Activated naive CD4-positive, alpha-beta T cell treated with anti-CD3 and anti-CD28 coated beads, Interleukin-2, amount 10 ng/mL, durations not matched to agents 7 days and 5 days (primary cell): ENCODE data around the gene CRYBG2.
A peak's percentile ranks its signal among the peaks of the same experiment; 100 is the strongest.
"Not testable (repeated sequence)": the region's sequence is repeated elsewhere in the genome, so short reads cannot be mapped to it uniquely, and the experiment has no call there.

ENCODE experiments used
- CTCF ChIA-PET: fragments of 350-600 bp; sonication (Branson Sonifier 250); formaldehyde crosslinking; loops from one replicate; lab custom pipeline; 2021; ENCODE audit warnings: antibody characterized with exemption; lab: Charles Lee
- DNase-seq: peaks from one replicate; pipeline ENCODE4 v3.0.0-alpha.2; 2020
- H3K27ac Mint-ChIP-seq: one replicate; pipeline ENCODE4 v1.8.0; 2021; ENCODE audit warnings: mild to moderate bottlenecking, moderate library complexity, mixed read lengths
- H3K27me3 Mint-ChIP-seq: one replicate; pipeline ENCODE4 v1.8.0; 2021; ENCODE audit warnings: mild to moderate bottlenecking, mixed read lengths
- H3K36me3 Mint-ChIP-seq: one replicate; pipeline ENCODE4 v1.8.0; 2021; ENCODE audit warnings: mixed read lengths
- H3K4me1 Mint-ChIP-seq: one replicate; pipeline ENCODE4 v1.8.0; 2021; ENCODE audit warnings: mixed read lengths
- H3K4me3 Mint-ChIP-seq: one replicate; pipeline ENCODE4 v1.8.0; 2021; ENCODE audit warnings: mild to moderate bottlenecking, moderate library complexity, mixed read lengths
- H3K9me3 Mint-ChIP-seq: one replicate; pipeline ENCODE4 v1.8.0; 2021; ENCODE audit warnings: mixed read lengths

The CRYBG2 gene

GRCh38 chr1:26297791-26298124 is 56.2 kb downstream of the CRYBG2 start:
- H3K4me3 Mint-ChIP-seq = no peak overlapping the region
- DNase-seq = no peak
- CTCF ChIA-PET = no interaction called here
- H3K4me1 Mint-ChIP-seq = peaks cover 12% of the 10 kb centered on the region
- H3K27me3 Mint-ChIP-seq = no peaks in the 10 kb centered on the region
- no peak overlapping the region for H3K27ac Mint-ChIP-seq
- H3K36me3 Mint-ChIP-seq = peaks cover 23% of the 10 kb centered on the region
- no peaks in the 10 kb centered on the region for H3K9me3 Mint-ChIP-seq

- Mint-ChIP-seq H3K9me3 (no peaks in the 10 kb centered on the region), H3K4me3 (no peak overlapping the region), H3K4me1 (peaks cover 13% of the 10 kb centered on the region), H3K27ac (no peak overlapping the region), H3K36me3 (peaks cover 23% of the 10 kb centered on the region), H3K27me3 (no peaks in the 10 kb centered on the region)
- CTCF ChIA-PET = interaction anchor here (1.0 kb wide), 1 partner anchor 22 kb away, joined by 3 read pairs; no protein-coding TSS in a partner anchor
- no peak for DNase-seq
Observed at GRCh38 chr1:26297057-26297790, 56.7 kb downstream of the CRYBG2 start.

GRCh38 chr1:26296340-26297056 is 57.4 kb downstream of the CRYBG2 start:
- Mint-ChIP-seq H3K27ac (no peak overlapping the region), H3K27me3 (no peaks in the 10 kb centered on the region), H3K36me3 (peaks cover 28% of the 10 kb centered on the region), H3K4me1 (peaks cover 20% of the 10 kb centered on the region), H3K9me3 (no peaks in the 10 kb centered on the region), H3K4me3 (no peak overlapping the region)
- no peak for DNase-seq
- CTCF ChIA-PET = interaction anchor here (1.0 kb wide), 1 partner anchor 21 kb away, joined by 3 read pairs; no protein-coding TSS in a partner anchor

GRCh38 chr1:26295194-26296138 is 58.5 kb downstream of the CRYBG2 start:
- peaks cover 25% of the 10 kb centered on the region for H3K4me1 Mint-ChIP-seq
- no peak for DNase-seq
- H3K9me3 Mint-ChIP-seq = no peaks in the 10 kb centered on the region
- H3K27me3 Mint-ChIP-seq = no peaks in the 10 kb centered on the region
- no peak overlapping the region for H3K4me3 Mint-ChIP-seq
- peak overlapping the region; percentile 4 for H3K27ac Mint-ChIP-seq
- CTCF ChIA-PET = interaction anchor here (1.0 kb wide), 1 partner anchor 20 kb away, joined by 3 read pairs; no protein-coding TSS in a partner anchor
- peaks cover 28% of the 10 kb centered on the region for H3K36me3 Mint-ChIP-seq

GRCh38 chr1:26293911-26294463 is 59.9 kb downstream of the CRYBG2 start:
- peaks cover 27% of the 10 kb centered on the region for H3K36me3 Mint-ChIP-seq
- peaks cover 35% of the 10 kb centered on the region for H3K4me1 Mint-ChIP-seq
- H3K27ac Mint-ChIP-seq = no peak overlapping the region
- H3K9me3 Mint-ChIP-seq = no peaks in the 10 kb centered on the region
- CTCF ChIA-PET = no interaction called here
- no peaks in the 10 kb centered on the region for H3K27me3 Mint-ChIP-seq
- no peak overlapping the region for H3K4me3 Mint-ChIP-seq
- DNase-seq = no peak

- Mint-ChIP-seq H3K4me1 (peaks cover 48% of the 10 kb centered on the region), H3K36me3 (peaks cover 29% of the 10 kb centered on the region)
Observed at GRCh38 chr1:26292735-26293134, 61.2 kb downstream of the CRYBG2 start.

GRCh38 chr1:26291939-26292338 is 62.0 kb downstream of the CRYBG2 start:
- no peak for DNase-seq
- no peak overlapping the region for H3K4me3 Mint-ChIP-seq
- no peaks in the 10 kb centered on the region for H3K9me3 Mint-ChIP-seq
- peaks cover 29% of the 10 kb centered on the region for H3K36me3 Mint-ChIP-seq
- H3K4me1 Mint-ChIP-seq = peaks cover 55% of the 10 kb centered on the region
- H3K27me3 Mint-ChIP-seq = no peaks in the 10 kb centered on the region
- peak overlapping the region; percentile 98 for H3K27ac Mint-ChIP-seq
- CTCF ChIA-PET = interaction anchor here (0.9 kb wide), 1 partner anchor 25 kb away, joined by 3 read pairs; no protein-coding TSS in a partner anchor

More at GRCh38 chr1:26292735-26293134, 61.2 kb downstream of the CRYBG2 start:
- not testable (repeated sequence) for H3K4me3 Mint-ChIP-seq, H3K27me3 Mint-ChIP-seq, DNase-seq, H3K9me3 Mint-ChIP-seq
- H3K27ac Mint-ChIP-seq = peak overlapping the region; percentile 55
- CTCF ChIA-PET = interaction anchor here (0.6 to 0.9 kb wide), 2 partner anchors 8 to 24 kb away, joined by 3 read pairs; no protein-coding TSS in a partner anchor

- CTCF ChIA-PET = no interaction called here
- no peak for DNase-seq
- peak overlapping the region; percentile 98 for H3K27ac Mint-ChIP-seq
- no peaks in the 10 kb centered on the region for H3K27me3 Mint-ChIP-seq
- H3K4me1 Mint-ChIP-seq = peaks cover 61% of the 10 kb centered on the region
- H3K9me3 Mint-ChIP-seq = no peaks in the 10 kb centered on the region
- peaks cover 29% of the 10 kb centered on the region for H3K36me3 Mint-ChIP-seq
- no peak overlapping the region for H3K4me3 Mint-ChIP-seq
Observed at GRCh38 chr1:26291433-26291832, 62.5 kb downstream of the CRYBG2 start.

GRCh38 chr1:26290882-26291261 is 63.1 kb downstream of the CRYBG2 start:
- no peaks in the 10 kb centered on the region for H3K27me3 Mint-ChIP-seq
- peaks cover 66% of the 10 kb centered on the region for H3K4me1 Mint-ChIP-seq
- peaks cover 24% of the 10 kb centered on the region for H3K36me3 Mint-ChIP-seq
- H3K4me3 Mint-ChIP-seq = no peak overlapping the region
- CTCF ChIA-PET = interaction anchor here (7.1 to 18.0 kb wide), 3 partner anchors 15 to 32 kb away, joined by 76 to 632 read pairs (median 119); partner anchors contain the start of genes CD52 and UBXN11
- H3K9me3 Mint-ChIP-seq = no peaks in the 10 kb centered on the region
- no peak for DNase-seq
- H3K27ac Mint-ChIP-seq = peak overlapping the region; percentile 98

- peak overlapping the region; percentile 98 for H3K27ac Mint-ChIP-seq
- no peak for DNase-seq
- H3K4me1 Mint-ChIP-seq = peaks cover 72% of the 10 kb centered on the region
- no peaks in the 10 kb centered on the region for H3K9me3 Mint-ChIP-seq
- CTCF ChIA-PET = interaction anchor here (2.7 to 18.0 kb wide), 5 partner anchors 11 to 127 kb away, joined by 9 to 632 read pairs (median 76); partner anchors contain the start of genes CD52 and UBXN11
- peak overlapping the region; percentile 53 for H3K4me3 Mint-ChIP-seq
- H3K27me3 Mint-ChIP-seq = no peaks in the 10 kb centered on the region
- peaks cover 22% of the 10 kb centered on the region for H3K36me3 Mint-ChIP-seq
Observed at GRCh38 chr1:26290122-26290881, 63.6 kb downstream of the CRYBG2 start.

- peak; percentile 66 for DNase-seq
- Mint-ChIP-seq H3K9me3 (no peaks in the 10 kb centered on the region), H3K27me3 (no peaks in the 10 kb centered on the region), H3K4me3 (peak overlapping the region; percentile 53), H3K27ac (peak overlapping the region; percentile 98), H3K36me3 (peaks cover 31% of the 10 kb centered on the region), H3K4me1 (peaks cover 81% of the 10 kb centered on the region)
- CTCF ChIA-PET = interaction anchor here (1.2 to 18.0 kb wide), 12 partner anchors 10 to 128 kb away, joined by 3 to 632 read pairs (median 7); partner anchors contain the start of genes CD52, CEP85 and UBXN11
Observed at GRCh38 chr1:26289158-26290059, 64.5 kb downstream of the CRYBG2 start.
